WERI-Rb-1 (cell line): Measurements from ENCODE around the gene AFAP1.

Experiments
- DNase-seq: peaks from one replicate; pipeline ENCODE4 v3.0.0-alpha.2; 2020
- H3K27ac ChIP-seq: fragments of 250-450 bp; sonication (Bioruptor Pico); 2 replicates; pipeline ENCODE4 v1.5.1; 2020; ENCODE audit warnings: mild to moderate bottlenecking, moderate library complexity
- H3K27me3 ChIP-seq: fragments of 250-450 bp; sonication (Bioruptor Pico); 2 replicates; pipeline ENCODE4 v1.5.1; 2021; ENCODE audit warnings: mild to moderate bottlenecking, low read depth, moderate library complexity; ENCODE audit not compliant: insufficient read depth, severe bottlenecking
- H3K36me3 ChIP-seq: fragments of 250-450 bp; sonication (Bioruptor Pico); 2 replicates; pipeline ENCODE4 v1.5.1; 2020; ENCODE audit warnings: mild to moderate bottlenecking, moderate library complexity
- H3K4me3 ChIP-seq: 2 replicates; pipeline ENCODE4 v1.5.1; 2011; ENCODE audit warnings: low read depth, mild to moderate bottlenecking, control low read depth, low read length
- H3K9me3 ChIP-seq: fragments of 250-450 bp; sonication (Bioruptor Pico); 2 replicates; pipeline ENCODE4 v1.5.1; 2021; ENCODE audit warnings: mild to moderate bottlenecking, moderate library complexity; ENCODE audit not compliant: severe bottlenecking
- CTCF ChIP-seq: IDR thresholded peaks from 2 replicates; pipeline ENCODE4 v1.5.1; 2011; ENCODE audit warnings: low read depth, mild to moderate bottlenecking, control low read depth, inconsistent platforms, low read length

The AFAP1 gene

DNA sequence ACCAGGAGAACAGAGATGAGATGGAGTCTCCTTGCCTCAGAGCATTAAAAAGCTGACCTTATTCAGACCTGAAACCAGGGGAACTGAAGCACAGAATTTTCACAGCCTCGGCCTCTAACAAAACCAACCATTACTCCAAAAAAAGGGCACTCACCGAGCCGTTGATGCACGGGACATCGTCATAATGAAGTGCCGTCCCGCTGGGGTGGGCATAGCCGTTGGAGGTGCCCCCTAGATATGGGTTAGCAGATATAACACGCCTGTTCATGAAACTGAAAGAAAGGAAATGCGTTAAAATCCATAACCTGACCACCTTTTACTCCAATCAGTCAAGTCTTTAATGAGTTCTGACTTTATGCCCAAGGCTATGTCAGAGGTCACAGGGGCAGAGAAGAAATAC lies 153.6 kb downstream of the AFAP1 start:
- no peak overlapping the region for H3K4me3 ChIP-seq
- DNase-seq: no peak
- no peaks in the 10 kb centered on the region for H3K27me3 ChIP-seq
- no peaks in the 10 kb centered on the region for H3K9me3 ChIP-seq
- H3K27ac ChIP-seq: no peak overlapping the region
- TF ChIP-seq CTCF: no peak
- peaks cover 4% of the 10 kb centered on the region; the same call in 1 of the 2 replicates for H3K36me3 ChIP-seq

DNA sequence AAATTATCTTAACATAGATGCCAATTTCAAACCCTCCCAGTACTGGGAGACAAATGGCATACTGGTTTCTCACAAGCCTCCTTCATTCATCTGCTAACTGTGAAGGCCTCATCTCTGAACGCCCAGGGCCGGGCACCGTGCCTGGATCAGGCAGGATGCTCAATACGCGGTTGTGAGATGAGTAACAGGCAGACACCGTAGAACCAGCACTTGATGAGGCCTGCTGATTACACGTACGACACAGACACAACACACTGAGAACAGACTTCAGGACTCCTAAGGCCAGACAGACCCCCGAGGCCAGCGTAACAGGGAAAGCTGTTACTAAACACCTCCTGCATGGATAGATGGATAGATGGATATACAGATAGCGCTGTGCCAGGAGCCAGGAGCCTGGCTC lies 154.6 kb downstream of the AFAP1 start:
- no peak for DNase-seq

GRCh38 chr4:7784131-7784870 lies 155.4 kb downstream of the AFAP1 start:
- TF ChIP-seq CTCF: no peak
- Histone ChIP-seq H3K27me3 (no peaks in the 10 kb centered on the region), H3K4me3 (no peak overlapping the region), H3K27ac (no peak overlapping the region), H3K36me3 (peaks cover 5% of the 10 kb centered on the region; the same call in 1 of the 2 replicates), H3K9me3 (no peaks in the 10 kb centered on the region)
- DNase-seq: no peak

More for the DNA sequence above, 154.6 kb downstream of the AFAP1 start:
- H3K9me3 ChIP-seq: no peaks in the 10 kb centered on the region
- no peak overlapping the region for H3K27ac ChIP-seq
- H3K4me3 ChIP-seq: no peak overlapping the region
- H3K27me3 ChIP-seq: no peaks in the 10 kb centered on the region
- TF ChIP-seq CTCF: no peak
- peaks cover 1% of the 10 kb centered on the region; the same call in 1 of the 2 replicates for H3K36me3 ChIP-seq

DNA sequence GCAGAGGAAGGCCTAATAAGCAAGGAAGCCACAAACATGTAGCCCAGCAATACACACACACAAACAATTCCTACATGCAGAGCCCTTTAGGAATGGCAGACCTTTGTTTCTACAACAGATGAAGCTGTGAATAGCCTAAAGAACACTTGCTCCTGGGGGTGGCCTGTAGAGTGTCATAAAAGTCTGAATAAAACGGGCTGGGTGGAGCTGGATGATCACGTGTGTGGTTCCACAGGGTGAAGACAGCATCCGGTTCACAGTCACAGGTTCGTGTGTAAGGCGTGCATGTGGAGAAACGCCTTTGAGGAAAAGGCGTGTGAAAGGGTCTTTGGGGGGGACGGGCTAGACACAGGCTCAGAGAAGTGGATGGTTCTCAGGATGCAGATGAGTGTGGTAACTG lies 156.1 kb downstream of the AFAP1 start:
- Histone ChIP-seq H3K27me3 (no peaks in the 10 kb centered on the region), H3K27ac (no peak overlapping the region), H3K36me3 (peaks cover 8% of the 10 kb centered on the region), H3K9me3 (no peaks in the 10 kb centered on the region), H3K4me3 (no peak overlapping the region)
- TF ChIP-seq CTCF: no peak
- no peak for DNase-seq

DNA sequence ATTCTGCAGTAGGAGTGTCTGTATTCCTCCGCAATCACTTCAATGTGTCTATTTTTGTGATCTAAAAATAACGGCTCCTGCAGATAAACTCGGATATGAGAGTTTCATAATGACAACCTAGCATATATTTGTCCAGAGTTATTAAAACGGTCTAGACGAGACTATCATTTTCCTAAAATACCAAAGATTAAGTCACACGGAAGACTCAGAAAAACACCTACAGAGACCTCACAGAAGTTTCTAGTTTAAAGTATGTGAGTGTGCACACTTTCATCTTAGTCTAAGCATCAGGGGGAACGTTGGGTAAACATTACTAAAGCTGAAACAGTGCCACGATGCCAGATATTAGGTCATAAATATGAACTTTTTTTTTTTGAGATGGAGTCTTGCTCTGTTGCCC lies 156.9 kb downstream of the AFAP1 start:
- H3K27me3 ChIP-seq: no peaks in the 10 kb centered on the region
- H3K4me3 ChIP-seq: no peak overlapping the region
- TF ChIP-seq CTCF: no peak
- no peak overlapping the region for H3K27ac ChIP-seq
- DNase-seq: no peak
- H3K36me3 ChIP-seq: peaks cover 16% of the 10 kb centered on the region
- no peaks in the 10 kb centered on the region for H3K9me3 ChIP-seq

DNA sequence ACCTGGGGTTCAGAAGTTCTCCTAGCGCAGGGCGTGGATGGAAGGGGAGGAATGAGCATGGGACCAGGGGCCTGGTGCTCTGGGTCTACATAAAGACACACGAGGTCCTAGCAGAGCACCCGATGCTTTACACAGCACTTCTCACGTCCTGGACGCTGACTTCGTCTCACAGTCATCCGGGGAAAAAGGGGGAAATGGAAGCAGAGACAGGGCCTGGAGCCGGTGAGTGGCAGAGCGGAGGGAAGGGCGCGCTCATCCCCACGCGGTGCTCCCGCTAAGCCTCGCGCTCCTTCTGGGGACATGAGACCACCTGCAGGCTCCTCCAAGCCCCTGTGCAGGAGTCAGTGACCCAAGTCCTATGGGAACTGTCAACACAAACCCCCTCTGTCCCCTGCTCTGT lies 157.7 kb downstream of the AFAP1 start:
- Histone ChIP-seq H3K27me3 (no peaks in the 10 kb centered on the region), H3K27ac (no peak overlapping the region), H3K4me3 (no peak overlapping the region), H3K9me3 (no peaks in the 10 kb centered on the region), H3K36me3 (peaks cover 20% of the 10 kb centered on the region)
- TF ChIP-seq CTCF: no peak
- DNase-seq: no peak
